Lower lobe of right lung (tissue), 2 donors: Measurements from ENCODE around the gene TSPEAR. TPM values are rescaled to one million over a fixed set of nuclear protein-coding genes. Genes with fewer than 3 reads are reported as not detected.
"Not testable (repeated sequence)": the region's sequence is repeated elsewhere in the genome, so short reads cannot be mapped to it uniquely, and the experiment has no call there.

Experiments used
- ATAC-seq, 2 donors: fragments of 200-7000 bp; cut with Tn5 transposase; one replicate each; pipeline ENCODE4 v1.9.1; 2020 to 2022; ENCODE audit warnings: mild to moderate bottlenecking in 2 of 2, moderate library complexity in 2 of 2
- DNase-seq: peaks from one replicate; pipeline ENCODE4 v3.0.0-alpha.2; 2020
- H3K27ac ChIP-seq: fragments of 200-600 bp; one replicate; pipeline ENCODE4 v1.8.0; 2022
- H3K27me3 ChIP-seq: fragments of 200-600 bp; one replicate; pipeline ENCODE4 v1.8.0; 2022; ENCODE audit warnings: low read depth
- H3K36me3 ChIP-seq: fragments of 200-600 bp; one replicate; pipeline ENCODE4 v1.8.0; 2022; ENCODE audit warnings: mild to moderate bottlenecking
- H3K4me1 ChIP-seq: fragments of 200-600 bp; one replicate; pipeline ENCODE4 v1.8.0; 2022
- H3K4me3 ChIP-seq: fragments of 200-600 bp; one replicate; pipeline ENCODE4 v1.8.0; 2022; ENCODE audit warnings: mild to moderate bottlenecking
- H3K9me3 ChIP-seq: fragments of 200-600 bp; one replicate; pipeline ENCODE4 v1.8.0; 2022
- intact Hi-C: fragments of 100-400 bp; cut with DNase I; formaldehyde crosslinking; loops from one replicate; pipeline ENCODE4 v1.11.0; 2022
- total RNA-seq: library from RNA; stranded (reverse); fragmentation: NEBNext Ultra II Directional; extraction: Animal tissue kit (Norgen Biotek cat#: 25700); gene quantifications from one replicate; pipeline ENCODE4 v1.2.1, GENCODE V29; 2021
- TF ChIP-seq, protein P1 (sequence below): fragments of 200-600 bp; IDR thresholded peaks from one replicate; pipeline ENCODE4 v1.8.0; 2022; ENCODE audit warnings: antibody characterized with exemption, mild to moderate bottlenecking
- donor health status: DM: no; HTN: yes; CAD: no; lungs with severe emphysema.

The TSPEAR gene
- total RNA-seq, 1 donor from 2014 or later: 0.27 TPM

- no peak overlapping the region for H3K4me3 ChIP-seq
- intact Hi-C loops: no loop called here
- H3K27ac ChIP-seq: no peak overlapping the region
- H3K27me3 ChIP-seq: peaks cover 17% of the 10 kb centered on the region
- TF ChIP-seq, protein P1, sequence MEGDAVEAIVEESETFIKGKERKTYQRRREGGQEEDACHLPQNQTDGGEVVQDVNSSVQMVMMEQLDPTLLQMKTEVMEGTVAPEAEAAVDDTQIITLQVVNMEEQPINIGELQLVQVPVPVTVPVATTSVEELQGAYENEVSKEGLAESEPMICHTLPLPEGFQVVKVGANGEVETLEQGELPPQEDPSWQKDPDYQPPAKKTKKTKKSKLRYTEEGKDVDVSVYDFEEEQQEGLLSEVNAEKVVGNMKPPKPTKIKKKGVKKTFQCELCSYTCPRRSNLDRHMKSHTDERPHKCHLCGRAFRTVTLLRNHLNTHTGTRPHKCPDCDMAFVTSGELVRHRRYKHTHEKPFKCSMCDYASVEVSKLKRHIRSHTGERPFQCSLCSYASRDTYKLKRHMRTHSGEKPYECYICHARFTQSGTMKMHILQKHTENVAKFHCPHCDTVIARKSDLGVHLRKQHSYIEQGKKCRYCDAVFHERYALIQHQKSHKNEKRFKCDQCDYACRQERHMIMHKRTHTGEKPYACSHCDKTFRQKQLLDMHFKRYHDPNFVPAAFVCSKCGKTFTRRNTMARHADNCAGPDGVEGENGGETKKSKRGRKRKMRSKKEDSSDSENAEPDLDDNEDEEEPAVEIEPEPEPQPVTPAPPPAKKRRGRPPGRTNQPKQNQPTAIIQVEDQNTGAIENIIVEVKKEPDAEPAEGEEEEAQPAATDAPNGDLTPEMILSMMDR: no peak
- H3K9me3 ChIP-seq: peaks cover 10% of the 10 kb centered on the region
- DNase-seq: no peak
- no peaks in the 10 kb centered on the region for H3K4me1 ChIP-seq
- no peaks in the 10 kb centered on the region for H3K36me3 ChIP-seq
- ATAC-seq: no peak
Measured at GRCh38 chr21:44582055-44582454, 129.3 kb downstream of the TSPEAR start.

- no peak overlapping the region for H3K27ac ChIP-seq
- no peaks in the 10 kb centered on the region for H3K4me1 ChIP-seq
- H3K27me3 ChIP-seq: peaks cover 11% of the 10 kb centered on the region
- H3K9me3 ChIP-seq: peaks cover 15% of the 10 kb centered on the region
- no peak for ATAC-seq
- TF ChIP-seq, protein P1: no peak
- DNase-seq: no peak
- no peak overlapping the region for H3K4me3 ChIP-seq
- H3K36me3 ChIP-seq: no peaks in the 10 kb centered on the region
- intact Hi-C loops: no loop called here
Measured at GRCh38 chr21:44581158-44581557, 130.2 kb downstream of the TSPEAR start.

- H3K4me3 ChIP-seq, H3K36me3 ChIP-seq, H3K27ac ChIP-seq, H3K4me1 ChIP-seq, H3K27me3 ChIP-seq, intact Hi-C loops, ATAC-seq: not testable (repeated sequence)
- DNase-seq: peak; percentile 32
- H3K9me3 ChIP-seq: peaks cover 15% of the 10 kb centered on the region
Measured at GRCh38 chr21:44580231-44580821, 131.0 kb downstream of the TSPEAR start, which contains the start of gene KRTAP10-5. Gene KRTAP10-5, minus strand, starts transcription at chr21:44580604. Its CDS starts 26 bp downstream, at chr21:44580578.

DNA sequence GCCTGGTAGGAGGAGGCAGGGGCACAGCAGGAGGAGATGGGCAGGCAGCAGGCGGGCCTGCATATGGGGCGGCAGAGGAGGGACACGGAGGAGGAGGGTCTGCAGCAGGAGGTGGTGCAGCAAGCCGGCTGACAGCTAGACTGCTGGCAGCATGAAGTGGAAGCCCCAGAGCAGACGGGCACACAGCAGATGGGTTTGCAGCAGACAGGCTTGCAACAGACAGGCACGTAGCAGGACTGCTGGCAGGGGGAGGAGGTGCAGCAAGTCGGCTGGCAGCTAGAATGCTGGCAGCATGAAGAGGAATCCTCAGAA is 131.6 kb downstream of the TSPEAR start:
- intact Hi-C loops: no loop called here
- ATAC-seq (no peak), DNase-seq (peak; percentile 12)
- no peak overlapping the region for H3K27ac ChIP-seq
- no peaks in the 10 kb centered on the region for H3K4me1 ChIP-seq
- TF ChIP-seq, protein P1: no peak
- no peak overlapping the region for H3K4me3 ChIP-seq
- H3K9me3 ChIP-seq: peaks cover 15% of the 10 kb centered on the region
- peaks cover 5% of the 10 kb centered on the region for H3K27me3 ChIP-seq
- no peaks in the 10 kb centered on the region for H3K36me3 ChIP-seq

GRCh38 chr21:44579056-44579832 is 132.1 kb downstream of the TSPEAR start:
- Histone ChIP-seq H3K4me1 (no peaks in the 10 kb centered on the region), H3K4me3 (no peak overlapping the region), H3K9me3 (peaks cover 15% of the 10 kb centered on the region), H3K27ac (no peak overlapping the region), H3K36me3 (no peaks in the 10 kb centered on the region), H3K27me3 (peaks cover 1% of the 10 kb centered on the region)
- no peak for ATAC-seq
- peak; percentile 28 for DNase-seq
- TF ChIP-seq, protein P1: no peak
- intact Hi-C loops: no loop called here

- H3K27me3 ChIP-seq: no peaks in the 10 kb centered on the region
- intact Hi-C loops: no loop called here
- peaks cover 15% of the 10 kb centered on the region for H3K9me3 ChIP-seq
- DNase-seq (peak; percentile 15), ATAC-seq (no peak)
- no peak overlapping the region for H3K4me3 ChIP-seq
- no peak overlapping the region for H3K27ac ChIP-seq
- TF ChIP-seq, protein P1: no peak
- H3K4me1 ChIP-seq: no peaks in the 10 kb centered on the region
- no peaks in the 10 kb centered on the region for H3K36me3 ChIP-seq
Measured at GRCh38 chr21:44578371-44579055, 132.9 kb downstream of the TSPEAR start.
